IMR-90 (cell line): Measurements from ENCODE around the gene L1CAM. TPM values are rescaled to one million over a fixed set of nuclear protein-coding genes. Genes with fewer than 3 reads are reported as not detected.

Source experiments
- ATAC-seq: fragments of 200-7000 bp; cut with Tn5 transposase; 2 replicates; pipeline ENCODE4 v1.9.1; 2020; ENCODE audit warnings: low read depth, mild to moderate bottlenecking, moderate library complexity
- BruUV-seq: library from RNA; stranded (reverse); fragments of 400-500 nt; replicated peaks from 2 replicates; lab custom pipeline; 2021; lab: Mats Ljungman, UMichigan
- CTCF ChIA-PET: fragments of 300-600 bp; formaldehyde crosslinking; extraction: SDS; loops from one replicate; lab custom pipeline; 2021; ENCODE audit warnings: antibody characterized with exemption; lab: Yijun Ruan, JAX
- POLR2A ChIA-PET: fragments of 300-600 bp; sonication (Branson Sonifier 250); formaldehyde crosslinking; loops from one replicate; lab custom pipeline; 2022; ENCODE audit warnings: antibody characterized with exemption; ENCODE audit not compliant: unreplicated experiment; lab: Charles Lee
- DNase-seq: peaks from one replicate; pipeline ENCODE4 v3.0.0; 2013
- H2AFZ ChIP-seq: replicated peaks from 2 replicates; pipeline ENCODE3; 2013; ENCODE audit warnings: low read length, mild to moderate bottlenecking; ENCODE audit not compliant: poor library complexity
- H2AK5ac ChIP-seq: 2 replicates; pipeline ENCODE4 v1.6.1; 2013; ENCODE audit warnings: low read depth, low read length, inconsistent platforms
- H2AK9ac ChIP-seq: replicated peaks from 2 replicates; pipeline ENCODE3; 2013; ENCODE audit warnings: mild to moderate bottlenecking, low read depth, low read length, moderate library complexity; ENCODE audit not compliant: poor library complexity
- H2BK120ac ChIP-seq: 2 replicates; pipeline ENCODE4 v1.6.1; 2013; ENCODE audit warnings: low read depth, low read length, inconsistent platforms
- H2BK15ac ChIP-seq: 3 replicates; pipeline ENCODE4 v1.6.1; 2013; ENCODE audit warnings: low read depth, low read length, inconsistent platforms
- H2BK20ac ChIP-seq: 2 replicates; pipeline ENCODE4 v1.6.1; 2013; ENCODE audit warnings: low read depth, mild to moderate bottlenecking, inconsistent platforms, low read length, moderate library complexity
- H2BK5ac ChIP-seq: 2 replicates; pipeline ENCODE4 v1.6.1; 2013; ENCODE audit warnings: mild to moderate bottlenecking, low read depth, low read length, inconsistent platforms; ENCODE audit not compliant: poor library complexity, severe bottlenecking
- H3K14ac ChIP-seq: replicated peaks from 2 replicates; pipeline ENCODE4 v1.6.1; 2013; ENCODE audit warnings: low read depth, low read length, inconsistent platforms
- H3K18ac ChIP-seq: 2 replicates; pipeline ENCODE4 v1.6.1; 2013; ENCODE audit warnings: low read depth, low read length, control low read depth
- H3K23ac ChIP-seq: 2 replicates; pipeline ENCODE4 v1.6.1; 2013; ENCODE audit warnings: low read depth, low read length, inconsistent platforms
- H3K27ac ChIP-seq: 2 replicates; pipeline ENCODE4 v1.5.1; 2013; ENCODE audit warnings: mild to moderate bottlenecking, control low read depth, low read length; ENCODE audit not compliant: insufficient read depth
- H3K27me3 ChIP-seq: 2 replicates; pipeline ENCODE4 v1.6.1; 2013; ENCODE audit warnings: low read length; ENCODE audit not compliant: control insufficient read depth, insufficient read depth
- H3K36me3 ChIP-seq: 2 replicates; pipeline ENCODE4 v1.6.1; 2013; ENCODE audit warnings: low read length, mixed read lengths; ENCODE audit not compliant: control insufficient read depth, insufficient read depth
- H3K4ac ChIP-seq: 2 replicates; pipeline ENCODE4 v1.6.1; 2013; ENCODE audit warnings: low read depth, low read length, inconsistent platforms
- H3K4me1 ChIP-seq: 2 replicates; pipeline ENCODE4 v1.6.1; 2013; ENCODE audit warnings: low read length, mixed read lengths; ENCODE audit not compliant: control insufficient read depth, insufficient read depth
- H3K4me2 ChIP-seq: 2 replicates; pipeline ENCODE4 v1.6.1; 2013; ENCODE audit warnings: low read depth, mild to moderate bottlenecking, control low read depth, low read length, moderate library complexity
- H3K4me3 ChIP-seq: 2 replicates; pipeline ENCODE4 v1.5.1; 2013; ENCODE audit warnings: low read depth, mild to moderate bottlenecking, control low read depth, low read length, moderate library complexity; ENCODE audit not compliant: insufficient read depth
- H3K56ac ChIP-seq: 2 replicates; pipeline ENCODE4 v1.6.1; 2013; ENCODE audit warnings: low read length, inconsistent platforms; ENCODE audit not compliant: insufficient read depth; ENCODE audit errors: extremely low read depth
- H3K79me1 ChIP-seq, 2 experiments: 2 replicates each; pipeline ENCODE4 v1.6.1; 2013; ENCODE audit warnings: low read length in 2 of 2, inconsistent platforms in 1 of 2, low read depth in 1 of 2
- H3K9ac ChIP-seq: 2 replicates; pipeline ENCODE4 v1.6.1; 2013; ENCODE audit warnings: low read depth, low read length, control low read depth
- H3K9me1 ChIP-seq: 2 replicates; pipeline ENCODE4 v1.6.1; 2013; ENCODE audit warnings: low read length, inconsistent platforms; ENCODE audit not compliant: insufficient read depth
- H3K9me3 ChIP-seq: 2 replicates; pipeline ENCODE4 v1.6.1; 2013; ENCODE audit warnings: low read length; ENCODE audit not compliant: control insufficient read depth, insufficient read depth
- H4K20me1 ChIP-seq: 2 replicates; pipeline ENCODE4 v1.6.1; 2013; ENCODE audit warnings: low read length, inconsistent platforms; ENCODE audit not compliant: insufficient read depth
- H4K5ac ChIP-seq: 2 replicates; pipeline ENCODE4 v1.6.1; 2013; ENCODE audit warnings: mild to moderate bottlenecking, low read depth, low read length, control low read depth
- H4K8ac ChIP-seq, 2 experiments: 2 replicates each; pipeline ENCODE4 v1.6.1; 2013; ENCODE audit warnings: low read depth in 2 of 2, low read length in 2 of 2, control low read depth in 1 of 2, inconsistent platforms in 1 of 2
- H4K91ac ChIP-seq: 2 replicates; pipeline ENCODE4 v1.6.1; 2013; ENCODE audit warnings: low read depth, low read length, inconsistent platforms; ENCODE audit not compliant: insufficient read depth
- CHD1 ChIP-seq: IDR thresholded peaks from 2 replicates; pipeline ENCODE4 v1.6.1; 2012; ENCODE audit warnings: low read depth, low read length, improper control_type of control experiment
- MAZ ChIP-seq: IDR thresholded peaks from 2 replicates; pipeline ENCODE4 v1.6.1; 2012; ENCODE audit warnings: low read depth, mild to moderate bottlenecking, low read length, improper control_type of control experiment, moderate library complexity, borderline replicate concordance
- POLR2A ChIP-seq: IDR thresholded peaks from 2 replicates; pipeline ENCODE4 v1.6.1; 2012; ENCODE audit warnings: mild to moderate bottlenecking, low read depth, low read length
- WGBS, 2 experiments: methylation state at CpG; one replicate each; pipeline versions ENCODE4 v1.1.5 to v1.1.7; 2013; ENCODE audit warnings: missing lambda C conversion rate in 2 of 2; ENCODE audit not compliant: insufficient read length in 1 of 2; ENCODE audit errors: extremely low coverage in 2 of 2; 5-methylcytosine and 5-hydroxymethylcytosine counted together
- dilution Hi-C: fragments of 300-500 bp; cut with HindIII; formaldehyde crosslinking; loops from one replicate; pipeline ENCODE4 v1.14.3; 2018; ENCODE audit warnings: low sequenced_read_pairs; ENCODE audit not compliant: unreplicated experiment
- in situ Hi-C: fragments of 300-500 bp; cut with MboI; formaldehyde crosslinking; loops from 3 replicates; pipeline ENCODE4 v1.14.3; 2019; ENCODE audit warnings: low sequenced_read_pairs, inconsistent platforms, mixed read lengths
- intact Hi-C: fragments of 100-400 bp; cut with micrococcal nuclease; formaldehyde crosslinking; loops from 2 replicates; pipeline ENCODE4 v1.10.0; 2022
- polyA plus RNA-seq, 3 experiments: library from polyadenylated mRNA; depleted of rRNA; stranded (reverse); fragments of >200 nt; gene quantifications; 2 replicates each; pipeline ENCODE4 v1.2.3, GENCODE V29; 2012; ENCODE audit warnings: low replicate concordance in 1 of 3
- total RNA-seq: library from RNA; depleted of rRNA; stranded (reverse); fragments of >200 nt; gene quantifications from 2 replicates; pipeline ENCODE4 v1.2.3, GENCODE V29; 2012
- TF ChIP-seq, protein P1 (sequence below): fragments of 150-350 bp; IDR thresholded peaks from 2 replicates; pipeline ENCODE4 v1.6.1; 2016; ENCODE audit warnings: low read depth, mild to moderate bottlenecking, low read length, moderate library complexity, borderline replicate concordance

The L1CAM gene
- total and polyA plus RNA-seq, 2 of the 4 experiments (the other 2 are of a cell fraction) = 0.36 to 1.9 TPM

DNA sequence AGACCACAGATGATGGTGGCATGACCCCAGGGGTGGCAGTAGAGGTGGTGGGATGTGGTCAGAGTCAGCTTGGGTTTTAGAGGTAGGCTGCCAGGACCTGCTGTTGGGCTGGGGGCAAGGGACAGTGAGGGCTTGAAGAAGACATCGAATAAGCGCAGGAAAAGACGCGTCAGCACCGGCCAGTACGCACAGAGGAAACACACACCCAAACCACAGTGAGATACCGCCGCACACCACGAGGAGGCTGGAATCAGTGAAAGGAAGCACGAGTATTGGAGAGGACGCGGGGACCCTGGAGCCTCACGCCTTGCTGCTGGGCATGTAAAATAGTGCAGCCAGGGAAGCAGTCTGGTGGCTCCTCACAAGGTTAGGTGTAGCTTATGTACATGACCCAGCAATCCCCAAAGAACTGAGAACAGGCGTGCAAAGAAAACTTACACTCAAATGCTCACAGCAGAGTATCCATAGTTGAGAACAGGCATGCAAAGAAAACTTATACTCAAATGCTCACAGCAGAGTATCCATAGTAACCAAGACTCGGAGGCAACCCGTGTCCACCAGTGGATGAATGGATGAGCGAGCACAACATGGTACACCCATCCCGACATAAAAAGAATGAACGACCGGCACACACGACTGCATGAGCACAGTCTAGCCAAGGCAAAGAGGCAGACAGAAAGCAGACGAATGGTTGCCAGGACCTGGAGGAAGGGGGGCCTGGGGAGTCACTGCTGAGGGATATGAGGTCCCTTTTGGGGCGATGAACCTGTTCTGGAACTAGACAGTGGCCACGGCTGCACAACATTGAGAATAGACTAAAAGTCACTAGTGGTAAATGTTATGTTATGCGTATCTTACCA lies 68.9 kb downstream of the L1CAM start:
- Histone ChIP-seq H2AFZ (no peak overlapping the region), H3K4me3 (no peak overlapping the region), H2BK120ac (no peak overlapping the region), H3K4me2 (no peak overlapping the region), H3K14ac (no peak overlapping the region), H4K20me1 (no peaks in the 10 kb centered on the region), H3K23ac (no peak overlapping the region), H3K79me1 (no peaks in the 10 kb centered on the region), H3K4me1 (no peaks in the 10 kb centered on the region), H4K8ac (no peak overlapping the region), H3K27ac (no peak overlapping the region), H3K56ac (no peak overlapping the region), H2AK5ac (no peak overlapping the region), H3K18ac (no peak overlapping the region), H2BK20ac (no peak overlapping the region), H3K36me3 (no peaks in the 10 kb centered on the region), H3K9me1 (no peaks in the 10 kb centered on the region), H2AK9ac (no peak overlapping the region), H4K91ac (no peak overlapping the region), H3K9me3 (peaks cover 7% of the 10 kb centered on the region; the same call in 1 of the 2 replicates), H3K4ac (no peak overlapping the region), H4K5ac (no peak overlapping the region), H2BK5ac (no peak overlapping the region), H3K9ac (no peak overlapping the region), H2BK15ac (no peak overlapping the region), H3K27me3 (peaks cover 17% of the 10 kb centered on the region)
- 14% methylated on average over 1 of the region's 25 CpGs; no CpG with 5 or more reads in 1 of the 2 experiments for WGBS, 2 experiments
- no peak for ATAC-seq
- dilution Hi-C loops = no loop called here
- no peak for TF ChIP-seq POLR2A
- no peak for TF ChIP-seq CHD1
- TF ChIP-seq MAZ = no peak
- TF ChIP-seq, protein P1, sequence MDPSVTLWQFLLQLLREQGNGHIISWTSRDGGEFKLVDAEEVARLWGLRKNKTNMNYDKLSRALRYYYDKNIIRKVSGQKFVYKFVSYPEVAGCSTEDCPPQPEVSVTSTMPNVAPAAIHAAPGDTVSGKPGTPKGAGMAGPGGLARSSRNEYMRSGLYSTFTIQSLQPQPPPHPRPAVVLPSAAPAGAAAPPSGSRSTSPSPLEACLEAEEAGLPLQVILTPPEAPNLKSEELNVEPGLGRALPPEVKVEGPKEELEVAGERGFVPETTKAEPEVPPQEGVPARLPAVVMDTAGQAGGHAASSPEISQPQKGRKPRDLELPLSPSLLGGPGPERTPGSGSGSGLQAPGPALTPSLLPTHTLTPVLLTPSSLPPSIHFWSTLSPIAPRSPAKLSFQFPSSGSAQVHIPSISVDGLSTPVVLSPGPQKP = no peak
- in situ Hi-C loops = no loop called here
- ChIA-PET POLR2A (no interaction called here), CTCF (no interaction called here)
- no TSS peak for BruUV-seq
- intact Hi-C loops = no loop called here
- no peak for DNase-seq
